Pons (tissue), 1 donor: Measurements from ENCODE around the gene INSIG1.

Source experiments
- DNase-seq: peaks from one replicate; pipeline ENCODE4 v3.0.0-alpha.2; 2016; ENCODE audit warnings: low spot score

The INSIG1 gene

GRCh38 chr7:155327590-155328320 is 30.1 kb downstream of the INSIG1 start:
- no peak for DNase-seq

- DNase-seq: no peak
Measured at GRCh38 chr7:155329225-155329624, 31.5 kb downstream of the INSIG1 start.

GRCh38 chr7:155331396-155331795 is 33.7 kb downstream of the INSIG1 start:
- no peak for DNase-seq

- DNase-seq: no peak
Measured at GRCh38 chr7:155333346-155334234, 35.9 kb downstream of the INSIG1 start.

- no peak for DNase-seq
Measured at GRCh38 chr7:155336812-155337602, 39.3 kb downstream of the INSIG1 start.

- no peak for DNase-seq
Measured at GRCh38 chr7:155337946-155338631, 40.4 kb downstream of the INSIG1 start.

GRCh38 chr7:155338632-155339320 is 41.1 kb downstream of the INSIG1 start:
- DNase-seq: no peak

GRCh38 chr7:155339474-155339873 is 41.8 kb downstream of the INSIG1 start:
- DNase-seq: no peak

GRCh38 chr7:155340071-155340531 is 42.4 kb downstream of the INSIG1 start:
- no peak for DNase-seq

GRCh38 chr7:155340721-155341120 is 43.0 kb downstream of the INSIG1 start:
- DNase-seq: no peak

- no peak for DNase-seq
Measured at GRCh38 chr7:155341463-155341983, 43.8 kb downstream of the INSIG1 start.

GRCh38 chr7:155342313-155342712 is 44.6 kb downstream of the INSIG1 start:
- DNase-seq: no peak

- DNase-seq: no peak
Measured at GRCh38 chr7:155343150-155343549, 45.5 kb downstream of the INSIG1 start.

- DNase-seq: no peak
Measured at GRCh38 chr7:155343661-155344121, 46.0 kb downstream of the INSIG1 start.

GRCh38 chr7:155344270-155344617 is 46.6 kb downstream of the INSIG1 start:
- no peak for DNase-seq

- DNase-seq: peak; percentile 55
Measured at GRCh38 chr7:155344618-155345433, 47.1 kb downstream of the INSIG1 start.

GRCh38 chr7:155345490-155345889 is 47.8 kb downstream of the INSIG1 start:
- DNase-seq: no peak

- no peak for DNase-seq
Measured at GRCh38 chr7:155346285-155346684, 48.6 kb downstream of the INSIG1 start.

GRCh38 chr7:155348806-155349205 is 51.1 kb downstream of the INSIG1 start:
- no peak for DNase-seq
